GM23338 (cell line): Measurements from ENCODE around the gene SMIM35.

ENCODE experiments used
- CREB1 ChIP-seq: fragments of 250-450 bp; sonication (Bioruptor Pico); IDR thresholded peaks from 2 replicates; pipeline ENCODE4 v1.5.0; 2020; ENCODE audit warnings: low read depth, mild to moderate bottlenecking, moderate library complexity
- CTCF ChIP-seq, 2 experiments: fragments of 200-600 bp in 1 of 2; sonication (generic) in 1 of 2; conservative IDR thresholded peaks; 2 replicates each; pipeline versions ENCODE4 v1.5.1 to v1.6.1; 2016 to 2017; ENCODE audit warnings: antibody characterized with exemption in 2 of 2, low read depth in 2 of 2, mild to moderate bottlenecking in 2 of 2, moderate library complexity in 1 of 2
- ETS1 ChIP-seq: IDR thresholded peaks from 2 replicates; pipeline ENCODE4 v1.6.1; 2016; ENCODE audit warnings: antibody characterized with exemption
- EZH2 ChIP-seq: fragments of 200-600 bp; sonication (generic); IDR thresholded peaks from one replicate; pipeline ENCODE4 v1.8.0; 2017; ENCODE audit warnings: antibody characterized with exemption, mild to moderate bottlenecking, low read depth; ENCODE audit not compliant: unreplicated experiment
- EZH2phosphoT487 ChIP-seq: fragments of 200-600 bp; sonication (generic); IDR thresholded peaks from one replicate; pipeline ENCODE4 v1.8.1; 2018; ENCODE audit warnings: antibody characterized with exemption; ENCODE audit not compliant: unreplicated experiment
- JUNB ChIP-seq: IDR thresholded peaks from one replicate; pipeline ENCODE4 v1.6.1; 2016; ENCODE audit warnings: antibody characterized with exemption; ENCODE audit not compliant: unreplicated experiment
- NANOG ChIP-seq: IDR thresholded peaks from 2 replicates; pipeline ENCODE4 v1.6.1; 2016; ENCODE audit warnings: antibody characterized with exemption, borderline replicate concordance
- POLR2AphosphoS5 ChIP-seq: IDR thresholded peaks from 2 replicates; pipeline ENCODE4 v1.6.1; 2016; ENCODE audit warnings: antibody characterized with exemption, low read depth
- REST ChIP-seq: IDR thresholded peaks from one replicate; pipeline ENCODE4 v1.6.1; 2018; ENCODE audit warnings: antibody characterized with exemption; ENCODE audit not compliant: unreplicated experiment
- STAT1 ChIP-seq: IDR thresholded peaks from one replicate; pipeline ENCODE4 v1.6.1; 2016; ENCODE audit warnings: antibody characterized with exemption; ENCODE audit not compliant: unreplicated experiment
- ZNF114 ChIP-seq: fragments of 250-450 bp; sonication (Bioruptor Pico); IDR thresholded peaks from 2 replicates; pipeline ENCODE4 v1.5.0; 2020; ENCODE audit warnings: mild to moderate bottlenecking, moderate library complexity
- ZNF331 ChIP-seq: fragments of 250-450 bp; sonication (Bioruptor Pico); IDR thresholded peaks from 2 replicates; pipeline ENCODE4 v1.5.0; 2020; ENCODE audit warnings: low read depth, mild to moderate bottlenecking, moderate library complexity

- TF ChIP-seq CTCF (conservative IDR thresholded peaks at IDR 0.05; ENCODE audit: low read depth in 2 of 2), result no peak
- no peak for TF ChIP-seq EZH2
- TF ChIP-seq POLR2AphosphoS5, result no peak
- TF ChIP-seq ZNF114, result no peak
- TF ChIP-seq JUNB, result no peak
- TF ChIP-seq STAT1, result no peak
- no peak for TF ChIP-seq EZH2phosphoT487
- no peak for TF ChIP-seq REST
- TF ChIP-seq CREB1 (CRISPR knock-in tag), result no peak
- TF ChIP-seq ZNF331 (CRISPR knock-in tag), result no peak
- no peak for TF ChIP-seq ETS1
- no peak for TF ChIP-seq NANOG
These were observed 48.5 kb upstream of the SMIM35 start for GRCh38 chr11:118135051-118135795.
